CD8-positive, alpha-beta memory T cell (primary cell): ENCODE measurements around the gene ACY1. TPM values are rescaled to one million over a fixed set of nuclear protein-coding genes. Genes with fewer than 3 reads are reported as not detected.
"Not testable (repeated sequence)": the region's sequence is repeated elsewhere in the genome, so short reads cannot be mapped to it uniquely, and the experiment has no call there.

ENCODE experiments used
- CTCF ChIA-PET: fragments of 350-600 bp; sonication (Branson Sonifier 250); formaldehyde crosslinking; loops from one replicate; lab custom pipeline; 2021; ENCODE audit warnings: antibody characterized with exemption; lab: Charles Lee
- POLR2A ChIA-PET: fragments of 350-600 bp; sonication (Branson Sonifier 250); formaldehyde crosslinking; loops from one replicate; lab custom pipeline; 2021; ENCODE audit warnings: antibody characterized with exemption; lab: Charles Lee
- DNase-seq, 5 donors: peaks; one replicate each; pipeline versions ENCODE4 v3.0.0 to v3.0.0-alpha.2; 2020 to 2022; ENCODE audit warnings: mixed read lengths in 1 of 5
- H3K27ac ChIP-seq: one replicate; pipeline ENCODE4 v1.7.0; 2013; ENCODE audit warnings: low read depth, mild to moderate bottlenecking, low read length, moderate library complexity
- H3K27me3 ChIP-seq: 2 replicates; pipeline ENCODE4 v1.7.0; 2013; ENCODE audit warnings: low read length, mild to moderate bottlenecking; ENCODE audit not compliant: insufficient read depth, poor library complexity, severe bottlenecking
- H3K36me3 ChIP-seq: 2 replicates; pipeline ENCODE4 v1.7.0; 2013; ENCODE audit warnings: mild to moderate bottlenecking, low read length, moderate library complexity; ENCODE audit not compliant: insufficient read depth
- H3K4me1 ChIP-seq: 2 replicates; pipeline ENCODE4 v1.7.0; 2013; ENCODE audit warnings: mild to moderate bottlenecking, low read length, moderate library complexity; ENCODE audit not compliant: insufficient read depth
- H3K4me3 ChIP-seq: 2 replicates; pipeline ENCODE4 v1.7.0; 2013; ENCODE audit warnings: mild to moderate bottlenecking, low read length
- H3K9me3 ChIP-seq: 2 replicates; pipeline ENCODE4 v1.7.0; 2013; ENCODE audit warnings: mild to moderate bottlenecking, low read length
- H3K27ac Mint-ChIP-seq, 8 donors: one replicate each; pipeline ENCODE4 v1.8.0; 2020 to 2021; ENCODE audit warnings: mixed read lengths in 8 of 8, mild to moderate bottlenecking in 6 of 8, inconsistent platforms in 3 of 8, moderate library complexity in 3 of 8
- H3K27me3 Mint-ChIP-seq, 2 donors: one replicate each; pipeline ENCODE4 v1.8.0; 2020 to 2021; ENCODE audit warnings: mixed read lengths in 2 of 2, mild to moderate bottlenecking in 1 of 2, moderate library complexity in 1 of 2
- H3K36me3 Mint-ChIP-seq, 3 donors: one replicate each; pipeline ENCODE4 v1.8.0; 2020 to 2021; ENCODE audit warnings: mixed read lengths in 3 of 3, inconsistent platforms in 1 of 3, mild to moderate bottlenecking in 1 of 3
- H3K4me1 Mint-ChIP-seq, 3 donors: one replicate each; pipeline ENCODE4 v1.8.0; 2020 to 2021; ENCODE audit warnings: mixed read lengths in 3 of 3, inconsistent platforms in 1 of 3, mild to moderate bottlenecking in 1 of 3
- H3K4me3 Mint-ChIP-seq, 7 donors: one replicate each; pipeline ENCODE4 v1.8.0; 2020 to 2021; ENCODE audit warnings: mixed read lengths in 7 of 7, mild to moderate bottlenecking in 6 of 7, moderate library complexity in 4 of 7, inconsistent platforms in 2 of 7
- H3K9me3 Mint-ChIP-seq, 5 donors: one replicate each; pipeline ENCODE4 v1.8.0; 2020 to 2022; ENCODE audit warnings: mixed read lengths in 5 of 5, mild to moderate bottlenecking in 3 of 5, moderate library complexity in 2 of 5, inconsistent platforms in 1 of 5
- polyA plus RNA-seq: library from polyadenylated mRNA; unstranded; fragments of 300-500 nt; fragmentation: Illumina TruSeq; gene quantifications from one replicate; pipeline ENCODE4 v1.2.3, GENCODE V29; 2021
- total RNA-seq, 2 experiments: library from RNA; stranded (reverse); gene quantifications; one replicate each; pipeline ENCODE4 v1.2.3, GENCODE V29; 2021

Gene ACY1
- total and polyA plus RNA-seq, 3 experiments from 2014 or later: 13.8 to 49.0 (median 46.1) TPM

DNA sequence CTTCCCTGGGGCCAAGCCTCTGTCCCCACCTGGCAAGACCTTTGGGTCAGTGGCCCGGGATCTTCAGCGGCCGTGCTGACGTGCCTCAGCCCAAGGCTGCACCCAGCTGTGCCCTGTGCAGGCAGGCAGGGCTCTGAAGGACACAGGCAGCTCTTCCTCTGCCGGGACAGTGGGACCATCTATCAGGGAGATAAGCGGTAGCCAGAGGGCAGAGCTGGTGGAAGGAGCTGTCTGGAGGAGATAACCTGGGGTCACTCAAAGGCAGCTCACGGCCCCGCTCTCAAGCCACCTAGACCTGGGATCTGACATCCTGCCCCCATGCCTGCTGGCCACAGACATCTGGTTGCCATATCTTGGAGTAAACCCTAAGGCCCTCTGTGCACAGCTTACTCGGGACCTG lies 45.7 kb downstream of the ACY1 start:
- no peaks in the 10 kb centered on the region for H3K36me3 Mint-ChIP-seq
- H3K9me3 ChIP-seq: no peaks in the 10 kb centered on the region
- CTCF ChIA-PET: no interaction called here
- H3K27me3 Mint-ChIP-seq: no peaks in the 10 kb centered on the region
- H3K36me3 ChIP-seq: no peaks in the 10 kb centered on the region
- DNase-seq: no peak
- H3K27me3 ChIP-seq: no peaks in the 10 kb centered on the region
- H3K4me1 ChIP-seq: no peaks in the 10 kb centered on the region
- H3K4me3 Mint-ChIP-seq: no peak overlapping the region
- H3K9me3 Mint-ChIP-seq: no peaks in the 10 kb centered on the region
- H3K4me3 ChIP-seq: no peak overlapping the region
- no peak overlapping the region for H3K27ac Mint-ChIP-seq
- POLR2A ChIA-PET: no interaction called here
- H3K27ac ChIP-seq: no peak overlapping the region
- H3K4me1 Mint-ChIP-seq: no peaks in the 10 kb centered on the region

DNA sequence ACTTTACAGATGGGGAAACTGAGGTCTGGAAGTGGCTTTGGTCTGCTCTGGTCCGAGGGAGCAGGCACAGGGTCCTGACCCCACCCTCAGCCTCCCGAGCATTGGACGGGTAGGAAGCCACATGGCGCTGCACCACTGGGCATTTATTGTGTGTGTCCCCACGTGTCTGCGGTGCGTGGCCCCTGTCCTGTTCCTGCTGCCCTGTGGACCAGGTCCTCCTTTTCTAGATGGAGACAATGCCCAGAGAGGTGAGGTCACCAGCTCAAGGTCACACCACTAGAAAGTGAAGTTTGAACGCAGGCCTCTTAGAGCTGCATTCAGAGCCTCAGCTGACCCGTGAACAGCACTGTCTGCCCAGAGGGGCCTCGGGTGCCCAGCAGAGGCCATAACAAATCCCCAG lies 46.2 kb downstream of the ACY1 start:
- Histone ChIP-seq H3K4me1 (no peaks in the 10 kb centered on the region), H3K36me3 (no peaks in the 10 kb centered on the region), H3K9me3 (no peaks in the 10 kb centered on the region), H3K27me3 (no peaks in the 10 kb centered on the region), H3K27ac (no peak overlapping the region), H3K4me3 (no peak overlapping the region)
- H3K4me1 Mint-ChIP-seq: no peaks in the 10 kb centered on the region
- no peak overlapping the region for H3K27ac Mint-ChIP-seq
- H3K4me3 Mint-ChIP-seq: no peak overlapping the region
- CTCF ChIA-PET: interaction anchor here (1.6 kb wide), 1 partner anchor 23 kb away, joined by 3 read pairs; no protein-coding TSS in a partner anchor
- H3K36me3 Mint-ChIP-seq: no peaks in the 10 kb centered on the region
- H3K9me3 Mint-ChIP-seq: no peaks in the 10 kb centered on the region
- DNase-seq: no peak
- H3K27me3 Mint-ChIP-seq: no peaks in the 10 kb centered on the region
- POLR2A ChIA-PET: no interaction called here

DNA sequence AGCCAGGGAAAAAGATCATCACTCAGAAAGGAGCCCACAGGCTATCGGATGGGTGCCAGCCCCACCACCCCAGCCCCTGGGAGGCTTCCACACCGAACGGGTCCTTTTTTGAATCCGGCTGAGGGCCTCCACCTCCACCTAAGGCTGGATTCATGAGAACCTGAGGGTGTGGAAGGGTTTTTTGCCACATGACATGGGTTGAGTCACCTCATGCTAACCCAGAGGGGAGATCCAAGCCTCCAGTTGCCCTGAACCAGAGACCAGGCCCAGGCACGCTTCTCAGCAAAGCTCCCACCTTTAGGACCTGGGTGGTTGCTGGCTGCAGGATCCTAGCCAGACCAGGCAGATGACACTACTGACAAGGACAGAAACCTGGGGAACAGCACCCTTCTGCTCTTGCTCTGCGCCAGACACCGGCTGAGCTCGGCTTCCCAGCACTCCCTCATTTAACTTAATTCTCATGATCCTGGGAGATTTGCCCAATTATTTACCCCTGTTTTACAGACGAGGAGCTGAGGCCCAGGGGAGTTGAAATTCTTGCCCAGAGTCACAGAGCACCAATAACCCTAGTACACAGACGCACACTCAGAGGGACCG lies 47.5 kb downstream of the ACY1 start:
- H3K36me3 Mint-ChIP-seq: no peaks in the 10 kb centered on the region
- Histone ChIP-seq H3K27ac (no peak overlapping the region), H3K4me1 (no peaks in the 10 kb centered on the region), H3K27me3 (no peaks in the 10 kb centered on the region), H3K4me3 (no peak overlapping the region), H3K9me3 (no peaks in the 10 kb centered on the region), H3K36me3 (no peaks in the 10 kb centered on the region)
- POLR2A ChIA-PET: interaction anchor here (1.0 kb wide), 1 partner anchor 89 kb away, joined by 3 read pairs; no protein-coding TSS in a partner anchor
- no peaks in the 10 kb centered on the region for H3K4me1 Mint-ChIP-seq
- CTCF ChIA-PET: interaction anchor here (1.6 to 2.3 kb wide), 2 partner anchors 10 to 21 kb away, joined by 3 to 7 read pairs; no protein-coding TSS in a partner anchor
- DNase-seq: no peak
- H3K4me3 Mint-ChIP-seq: no peak overlapping the region
- peak overlapping the region in 1 of 8 donors; percentile 68 for H3K27ac Mint-ChIP-seq
- no peaks in the 10 kb centered on the region for H3K27me3 Mint-ChIP-seq
- no peaks in the 10 kb centered on the region for H3K9me3 Mint-ChIP-seq

DNA sequence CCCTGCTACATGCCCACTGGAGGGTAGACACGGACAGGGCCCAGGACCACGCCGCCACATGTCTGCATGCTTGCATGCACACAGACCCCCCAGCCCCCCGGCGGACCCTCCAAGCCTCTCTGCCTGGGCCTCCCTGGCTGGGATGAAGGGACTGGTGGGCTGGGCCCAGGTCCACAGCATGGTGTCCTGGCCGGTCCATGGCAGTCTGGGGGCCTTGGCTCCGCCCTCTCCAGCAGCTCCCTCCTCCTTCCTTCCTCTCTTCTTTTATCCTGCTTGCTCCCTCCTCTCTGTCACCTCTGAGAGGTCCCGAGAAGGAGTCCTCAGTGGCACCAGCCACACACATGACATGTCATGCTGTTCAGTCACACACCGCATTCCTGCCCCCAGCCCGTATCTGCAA lies 48.6 kb downstream of the ACY1 start:
- Mint-ChIP-seq H3K27ac (no peak overlapping the region), H3K9me3 (no peaks in the 10 kb centered on the region), H3K27me3 (no peaks in the 10 kb centered on the region), H3K4me3 (no peak overlapping the region), H3K4me1 (no peaks in the 10 kb centered on the region), H3K36me3 (no peaks in the 10 kb centered on the region)
- Histone ChIP-seq H3K27me3 (no peaks in the 10 kb centered on the region), H3K36me3 (no peaks in the 10 kb centered on the region), H3K4me3 (no peak overlapping the region), H3K4me1 (no peaks in the 10 kb centered on the region), H3K27ac (no peak overlapping the region), H3K9me3 (no peaks in the 10 kb centered on the region)
- ChIA-PET CTCF (interaction anchor here (2.3 kb wide), 1 partner anchor 9 kb away, joined by 7 read pairs; no protein-coding TSS in a partner anchor), POLR2A (interaction anchor here (1.0 kb wide), 1 partner anchor 88 kb away, joined by 3 read pairs; no protein-coding TSS in a partner anchor)
- DNase-seq: no peak

DNA sequence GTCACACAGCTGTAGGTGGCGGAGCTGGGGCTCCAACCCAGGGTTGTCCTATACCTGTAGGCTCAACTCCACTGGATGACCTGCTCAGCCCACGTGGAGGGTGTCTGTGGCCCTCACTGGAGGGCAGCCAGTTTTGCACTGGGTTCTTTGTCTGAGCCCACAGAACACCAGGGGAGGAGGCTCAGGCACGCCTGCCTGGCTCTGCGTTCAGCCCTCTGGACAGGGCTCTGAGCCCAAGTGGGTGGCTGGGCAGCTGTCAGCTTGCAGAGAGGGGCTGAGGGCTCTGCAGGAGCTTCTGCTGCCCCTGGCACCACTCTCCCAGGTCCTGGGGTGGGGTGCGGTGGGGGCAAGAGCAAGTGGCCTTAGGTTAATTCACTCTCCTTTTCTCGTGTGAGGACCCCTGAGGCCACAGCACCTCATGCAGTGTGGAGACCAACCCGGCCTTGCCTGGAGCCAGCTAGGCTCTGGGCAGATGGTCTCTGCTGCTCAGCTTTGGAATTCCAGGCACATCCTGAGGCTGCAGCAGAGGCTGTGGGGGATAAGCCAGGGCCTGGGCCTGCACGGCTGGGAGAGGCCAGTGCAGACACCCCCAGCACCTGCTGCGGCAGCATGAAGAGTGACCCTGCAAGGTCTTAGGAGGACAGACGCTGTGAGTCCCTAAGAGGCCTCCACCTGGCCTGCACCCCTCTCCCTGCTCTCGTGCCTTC lies 49.5 kb downstream of the ACY1 start:
- Mint-ChIP-seq H3K36me3 (no peaks in the 10 kb centered on the region), H3K4me3 (no peak overlapping the region), H3K27me3 (no peaks in the 10 kb centered on the region), H3K27ac (no peak overlapping the region), H3K9me3 (no peaks in the 10 kb centered on the region), H3K4me1 (no peaks in the 10 kb centered on the region)
- no peaks in the 10 kb centered on the region for H3K4me1 ChIP-seq
- H3K4me3 ChIP-seq: no peak overlapping the region
- no peak for DNase-seq
- POLR2A ChIA-PET: no interaction called here
- no peak overlapping the region for H3K27ac ChIP-seq
- H3K36me3 ChIP-seq: no peaks in the 10 kb centered on the region
- CTCF ChIA-PET: interaction anchor here (2.3 kb wide), 1 partner anchor 8 kb away, joined by 7 read pairs; no protein-coding TSS in a partner anchor
- H3K9me3 ChIP-seq: no peaks in the 10 kb centered on the region
- H3K27me3 ChIP-seq: no peaks in the 10 kb centered on the region

DNA sequence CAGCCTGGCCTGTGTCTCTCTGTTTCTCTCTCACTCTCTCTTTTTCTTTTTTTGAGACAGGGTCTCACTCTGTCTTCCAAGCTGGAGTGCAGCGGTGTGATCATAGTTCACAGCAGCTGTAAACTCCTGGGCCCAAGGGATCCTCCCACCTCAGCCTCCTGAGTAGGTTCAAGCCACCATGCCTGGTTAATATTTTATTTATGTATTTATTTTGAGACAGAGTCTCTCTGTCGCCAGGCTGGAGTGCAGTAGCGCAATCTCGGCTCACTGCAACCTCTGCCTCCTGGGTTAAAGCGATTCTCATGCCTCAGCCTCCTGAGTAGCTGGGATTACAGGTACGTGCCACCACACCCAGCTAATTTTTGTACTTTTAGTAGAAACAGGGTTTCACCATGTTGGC lies 50.4 kb downstream of the ACY1 start:
- H3K36me3 Mint-ChIP-seq, H3K27me3 ChIP-seq, H3K9me3 ChIP-seq, CTCF ChIA-PET, H3K4me1 ChIP-seq, H3K4me3 ChIP-seq, H3K27ac Mint-ChIP-seq, DNase-seq, H3K4me3 Mint-ChIP-seq, POLR2A ChIA-PET, H3K36me3 ChIP-seq, H3K27ac ChIP-seq, H3K9me3 Mint-ChIP-seq, H3K4me1 Mint-ChIP-seq, H3K27me3 Mint-ChIP-seq: not testable (repeated sequence)

DNA sequence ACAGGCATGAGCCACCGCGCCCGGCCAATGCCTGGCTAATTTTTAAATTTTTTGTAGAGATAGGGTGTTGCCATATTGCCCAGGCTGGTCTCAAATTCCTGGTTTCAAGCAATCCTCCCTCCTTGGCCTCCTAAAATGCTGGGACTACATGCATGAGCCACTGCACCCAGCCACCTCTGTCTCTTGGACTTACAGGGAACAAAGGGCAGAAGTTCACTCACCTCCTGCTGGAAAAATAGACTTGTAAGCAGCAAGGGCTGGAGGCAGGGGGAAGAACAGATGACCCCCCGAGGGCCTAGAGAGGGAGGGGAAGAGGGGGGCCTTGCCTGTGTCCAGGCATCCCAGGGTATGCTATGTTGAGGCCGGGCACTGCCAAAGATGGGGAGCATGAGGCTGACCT lies 50.9 kb downstream of the ACY1 start:
- no peaks in the 10 kb centered on the region for H3K4me1 ChIP-seq
- H3K36me3 Mint-ChIP-seq: no peaks in the 10 kb centered on the region
- no peaks in the 10 kb centered on the region for H3K4me1 Mint-ChIP-seq
- no peak overlapping the region for H3K4me3 ChIP-seq
- POLR2A ChIA-PET: no interaction called here
- H3K27ac Mint-ChIP-seq: no peak overlapping the region
- H3K27ac ChIP-seq: no peak overlapping the region
- no peak for DNase-seq
- no peaks in the 10 kb centered on the region for H3K27me3 Mint-ChIP-seq
- H3K9me3 Mint-ChIP-seq: no peaks in the 10 kb centered on the region
- H3K36me3 ChIP-seq: no peaks in the 10 kb centered on the region
- no peak overlapping the region for H3K4me3 Mint-ChIP-seq
- no peaks in the 10 kb centered on the region for H3K9me3 ChIP-seq
- H3K27me3 ChIP-seq: no peaks in the 10 kb centered on the region
- CTCF ChIA-PET: no interaction called here

DNA sequence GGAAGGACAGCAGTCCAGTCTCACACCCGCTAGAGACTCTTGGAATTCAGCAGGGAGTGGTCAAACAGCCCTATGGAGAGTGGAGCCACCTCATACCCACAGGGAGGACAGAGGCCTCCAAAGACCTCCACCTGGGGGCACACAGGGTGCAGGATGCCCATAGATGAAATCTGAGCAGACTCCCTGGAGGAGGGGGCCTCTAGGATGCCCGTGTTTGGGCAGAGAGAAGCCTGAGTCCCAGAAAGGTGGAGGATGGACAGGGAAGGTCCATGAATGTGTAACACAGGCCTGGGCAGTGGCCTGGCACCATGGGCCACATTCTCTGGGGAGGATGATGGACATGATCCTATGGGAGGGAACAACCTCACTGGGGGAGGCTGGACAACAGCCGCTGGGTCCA lies 51.3 kb downstream of the ACY1 start:
- H3K27me3 Mint-ChIP-seq: no peaks in the 10 kb centered on the region
- H3K4me1 ChIP-seq: no peaks in the 10 kb centered on the region
- H3K36me3 ChIP-seq: no peaks in the 10 kb centered on the region
- H3K4me1 Mint-ChIP-seq: no peaks in the 10 kb centered on the region
- H3K9me3 Mint-ChIP-seq: no peaks in the 10 kb centered on the region
- ChIA-PET POLR2A (no interaction called here), CTCF (no interaction called here)
- H3K27ac ChIP-seq: no peak overlapping the region
- no peak overlapping the region for H3K4me3 ChIP-seq
- no peaks in the 10 kb centered on the region for H3K27me3 ChIP-seq
- peak overlapping the region in 1 of 8 donors; percentile 87 for H3K27ac Mint-ChIP-seq
- H3K4me3 Mint-ChIP-seq: no peak overlapping the region
- DNase-seq: no peak
- no peaks in the 10 kb centered on the region for H3K9me3 ChIP-seq
- no peaks in the 10 kb centered on the region for H3K36me3 Mint-ChIP-seq
